ENCODE data around the gene HES5.
"Not testable (repeated sequence)": the region's sequence is repeated elsewhere in the genome, so short reads cannot be mapped to it uniquely, and the experiment has no call there.

Gene HES5, protein sequence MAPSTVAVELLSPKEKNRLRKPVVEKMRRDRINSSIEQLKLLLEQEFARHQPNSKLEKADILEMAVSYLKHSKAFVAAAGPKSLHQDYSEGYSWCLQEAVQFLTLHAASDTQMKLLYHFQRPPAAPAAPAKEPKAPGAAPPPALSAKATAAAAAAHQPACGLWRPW

DNA sequence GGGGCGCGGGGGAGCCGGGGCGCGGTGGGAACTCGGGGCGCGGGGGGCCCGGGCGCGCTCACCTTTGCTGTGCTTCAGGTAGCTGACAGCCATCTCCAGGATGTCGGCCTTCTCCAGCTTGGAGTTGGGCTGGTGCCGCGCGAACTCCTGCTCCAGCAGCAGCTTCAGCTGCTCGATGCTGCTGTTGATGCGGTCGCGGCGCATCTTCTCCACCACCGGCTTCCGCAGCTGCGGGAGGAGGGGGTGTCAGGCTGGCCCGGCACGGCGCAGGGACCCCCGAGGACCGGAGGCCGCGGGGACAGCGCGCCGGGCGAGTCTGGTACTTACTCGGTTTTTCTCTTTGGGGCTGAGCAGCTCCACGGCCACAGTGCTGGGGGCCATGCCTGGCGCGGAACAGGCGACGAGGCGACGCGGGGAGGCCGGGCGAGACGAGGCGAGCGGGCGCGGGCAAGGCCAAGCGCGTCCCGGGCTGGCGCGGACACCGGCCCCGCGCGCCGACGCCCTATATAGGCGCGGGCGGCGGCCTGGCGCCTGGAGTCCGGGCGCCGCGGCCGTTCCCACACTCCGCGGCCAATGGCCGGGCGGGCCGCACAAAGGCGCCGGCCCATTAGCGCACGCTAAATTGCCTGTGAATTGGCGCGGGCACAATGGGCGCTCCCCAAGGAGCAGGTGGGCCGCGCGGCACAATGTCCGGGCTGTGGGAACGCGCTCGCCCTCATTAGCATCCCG lies at the start of gene HES5:
Gene HES5 (minus strand): TSS at position 480 of the 729 bp plus-strand sequence. CDS start 99 bp downstream, at position 381.
- no peak for DNase-seq

DNA sequence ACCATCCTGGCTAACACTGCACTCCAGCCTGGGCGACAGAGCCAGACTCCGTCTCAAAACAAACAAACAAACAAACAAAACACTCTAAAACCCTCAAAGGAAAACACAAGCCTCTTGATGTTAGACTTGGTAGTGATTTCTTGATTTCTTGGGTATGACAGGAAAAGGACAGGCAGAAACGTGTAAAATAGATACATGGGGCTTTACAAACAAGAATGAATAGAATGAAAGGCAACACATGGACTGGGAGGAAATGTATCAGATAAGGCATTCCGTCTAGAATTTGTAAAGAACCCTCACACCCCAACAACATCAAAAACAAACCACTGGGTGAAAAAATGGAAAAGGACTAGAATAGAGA lies 48.7 kb upstream of the HES5 start:
- DNase-seq, result no peak

- DNase-seq, result not testable (repeated sequence)
Measured at GRCh38 chr1:2577565-2578075, 47.6 kb upstream of the HES5 start.

GRCh38 chr1:2575801-2576663 lies 46.0 kb upstream of the HES5 start:
- DNase-seq, result no peak

DNA sequence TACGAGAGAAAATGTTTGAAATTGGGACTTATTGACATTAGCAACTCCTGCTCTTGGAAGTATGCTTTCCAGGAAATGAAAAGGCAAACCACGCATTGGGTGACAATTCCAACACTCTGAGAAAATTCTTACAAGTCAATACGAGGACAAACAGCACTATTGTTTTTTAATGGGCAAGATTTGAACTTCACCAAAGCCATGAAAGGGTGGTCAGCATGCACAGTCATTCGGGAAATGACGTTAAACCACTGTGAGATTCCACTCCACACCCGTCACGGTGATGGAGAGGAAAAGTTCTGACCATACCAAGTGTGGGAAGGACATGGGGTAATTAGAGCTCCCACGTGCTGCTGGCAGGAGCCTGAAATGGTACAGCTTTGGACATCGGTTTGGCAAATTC lies 44.3 kb upstream of the HES5 start:
- DNase-seq, result no peak

DNA sequence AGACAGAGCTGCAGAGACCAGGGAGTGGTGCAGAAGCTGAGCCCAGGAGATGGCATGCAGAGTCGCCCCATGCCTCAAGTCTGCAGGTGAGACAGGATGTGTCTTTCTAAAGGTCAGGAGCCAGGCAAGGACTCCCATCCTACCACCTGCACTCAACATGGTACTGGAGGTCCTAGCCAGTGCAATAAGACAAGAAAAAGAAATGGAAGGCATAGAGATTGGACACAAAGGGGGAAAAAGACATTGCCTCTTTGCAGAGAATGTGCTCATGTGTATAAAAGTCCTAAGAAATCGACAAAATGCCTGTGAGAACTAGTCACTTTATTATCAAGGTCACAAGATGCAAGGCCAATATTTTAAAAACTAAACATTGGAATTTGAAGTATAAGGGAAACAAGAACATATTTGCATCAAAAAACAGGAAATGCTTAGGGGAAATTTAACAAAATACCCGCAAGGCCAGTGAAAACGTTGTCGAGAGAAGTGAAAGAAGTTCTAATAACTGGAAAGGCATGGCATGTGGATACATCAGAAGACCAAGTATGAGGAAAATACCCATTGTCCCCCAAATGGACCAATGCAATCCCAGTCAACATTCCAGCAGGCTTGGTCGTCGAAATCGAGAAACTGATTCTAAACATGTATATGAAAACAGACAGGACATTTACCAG lies 43.3 kb upstream of the HES5 start:
- DNase-seq, result no peak

- no peak for DNase-seq
Measured at GRCh38 chr1:2571348-2571747, 41.3 kb upstream of the HES5 start.

- DNase-seq, result no peak
Measured at GRCh38 chr1:2570332-2570731, 40.3 kb upstream of the HES5 start.

GRCh38 chr1:2569703-2570102 lies 39.6 kb upstream of the HES5 start:
- not testable (repeated sequence) for DNase-seq

- DNase-seq, result no peak
Measured at GRCh38 chr1:2569060-2569459, 39.0 kb upstream of the HES5 start.

DNA sequence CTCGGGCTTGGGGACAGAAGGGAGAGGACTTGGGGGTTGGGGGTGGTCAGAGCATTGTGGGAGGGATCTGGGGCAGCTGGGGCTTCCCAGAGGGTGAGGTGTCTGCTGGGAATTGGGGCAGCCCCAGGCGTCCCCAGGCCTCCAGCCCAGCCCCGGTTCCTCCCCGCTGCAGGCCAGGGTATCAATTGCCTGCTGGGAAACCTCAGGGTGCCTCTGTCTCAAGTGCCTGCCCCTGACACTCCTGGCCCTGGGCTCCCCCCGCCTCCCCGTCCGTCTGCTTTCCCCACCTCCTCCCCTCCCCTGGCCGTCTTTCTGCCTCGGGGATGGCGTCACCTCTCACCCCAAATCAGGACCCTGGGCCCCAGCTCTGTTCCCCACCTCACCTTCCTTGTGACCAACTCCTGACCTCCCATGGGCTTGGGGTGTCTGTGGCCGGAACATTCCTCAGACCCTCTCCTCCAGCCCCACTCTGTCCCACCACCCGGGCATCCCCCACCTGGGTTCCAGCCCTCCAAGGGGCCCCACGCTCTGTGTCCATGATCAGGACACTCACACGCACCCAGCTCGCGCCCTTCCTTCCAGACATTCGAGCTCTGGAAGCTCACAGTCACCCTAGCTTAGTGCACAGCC lies 38.2 kb upstream of the HES5 start:
- not testable (repeated sequence) for DNase-seq

DNA sequence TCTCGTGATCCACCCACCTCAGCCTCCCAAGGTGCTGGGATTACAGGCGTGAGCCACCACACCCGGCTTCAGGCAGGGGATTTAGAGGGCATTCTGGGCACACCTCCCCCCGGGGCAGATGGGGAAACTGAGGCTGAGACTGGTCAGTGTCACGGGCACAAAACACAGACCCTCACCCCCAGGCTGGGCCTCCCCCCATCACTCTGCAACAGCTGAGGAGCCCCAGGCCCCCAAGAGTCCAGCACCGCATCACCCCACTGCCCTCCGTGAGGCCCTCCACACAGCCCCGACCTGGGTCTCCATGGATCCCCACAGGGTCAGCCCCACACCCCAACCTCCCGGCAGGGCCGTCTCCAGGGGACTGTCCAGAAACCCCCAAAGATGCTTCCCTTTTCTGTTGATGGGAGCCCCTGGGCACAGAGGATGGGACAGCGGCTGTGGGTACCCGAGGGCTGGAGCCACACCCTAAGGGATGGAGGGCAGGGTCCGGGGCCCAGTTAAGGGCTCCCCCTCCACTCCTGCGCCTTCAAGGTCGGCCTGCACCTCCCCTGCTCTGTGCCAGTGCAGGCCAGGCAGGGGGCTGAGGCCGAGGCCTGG lies 37.1 kb upstream of the HES5 start:
- no peak for DNase-seq

- DNase-seq, result peak; percentile 15 to 46
Measured at GRCh38 chr1:2566101-2567045, 36.3 kb upstream of the HES5 start.

DNA sequence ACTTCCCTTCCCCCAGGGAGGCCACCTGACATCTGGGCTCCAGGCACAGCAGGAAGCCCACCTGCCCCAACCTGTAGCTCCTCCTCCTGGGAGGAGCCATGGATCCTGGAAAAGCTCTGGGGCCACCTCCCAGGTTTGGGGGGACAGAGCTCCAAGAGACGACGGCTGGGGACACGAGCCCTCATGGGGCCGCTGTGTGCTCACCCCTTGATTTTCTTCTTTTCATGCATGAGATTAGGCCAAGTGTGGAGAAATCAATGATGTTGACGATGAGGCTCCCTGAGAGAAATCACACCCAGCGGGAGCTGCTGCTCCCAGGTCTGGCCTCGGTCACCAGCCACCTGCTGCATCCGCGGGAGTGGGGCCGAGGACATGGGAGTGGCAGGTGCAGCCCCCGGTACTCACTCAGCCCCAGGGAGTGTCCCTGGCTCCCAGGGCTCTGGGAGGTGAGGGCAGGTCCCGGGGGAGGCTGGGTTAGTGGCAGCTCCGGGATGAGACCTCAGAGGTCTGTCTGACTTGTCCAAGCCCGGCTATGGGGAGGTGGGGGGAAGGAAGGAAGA lies 34.8 kb upstream of the HES5 start:
- DNase-seq, result no peak

DNA sequence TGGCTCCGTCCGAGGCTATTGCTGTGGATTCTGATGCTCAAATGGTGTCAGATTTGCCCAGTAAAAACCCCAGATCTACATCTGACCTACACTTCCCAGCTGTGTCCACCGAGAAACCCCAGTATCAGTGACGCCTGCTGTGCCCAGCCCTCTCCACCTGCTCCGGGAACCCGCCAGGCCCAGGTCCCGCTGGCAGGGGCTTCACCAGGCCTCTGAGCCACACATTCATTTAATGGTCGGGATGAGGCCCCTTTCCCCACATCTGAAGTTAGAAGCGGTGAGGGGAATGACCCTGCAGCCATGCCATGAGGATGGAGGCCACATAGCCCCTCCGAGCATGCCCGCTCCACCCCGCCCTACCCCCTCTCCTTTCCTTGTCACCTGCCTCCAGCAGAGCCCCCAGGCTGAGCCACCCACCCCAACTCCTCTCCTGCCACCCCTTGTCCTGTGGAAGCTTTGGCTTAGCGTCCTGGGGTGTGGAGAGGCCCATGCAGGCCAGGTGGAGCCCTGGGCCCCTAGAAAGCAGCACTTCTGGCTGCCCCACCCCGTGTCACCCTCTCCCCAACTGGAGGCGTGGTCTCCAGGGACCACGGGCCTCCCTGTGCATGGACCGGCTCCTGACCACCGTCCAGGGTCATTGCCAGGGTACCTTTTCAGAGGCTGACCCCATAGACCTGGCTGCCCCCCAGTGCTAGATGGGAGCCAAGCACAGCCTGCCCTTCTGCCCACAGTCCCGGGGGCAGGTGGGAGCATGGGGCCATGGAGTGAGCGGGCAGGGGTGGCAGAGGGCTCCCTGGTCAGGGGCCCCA lies 34.1 kb upstream of the HES5 start:
- no peak for DNase-seq

GRCh38 chr1:2563205-2563604 lies 33.1 kb upstream of the HES5 start:
- no peak for DNase-seq

- peak in 1 of 2 experiments; percentile 18 for DNase-seq
Measured at GRCh38 chr1:2561898-2562895, 32.1 kb upstream of the HES5 start.

DNA sequence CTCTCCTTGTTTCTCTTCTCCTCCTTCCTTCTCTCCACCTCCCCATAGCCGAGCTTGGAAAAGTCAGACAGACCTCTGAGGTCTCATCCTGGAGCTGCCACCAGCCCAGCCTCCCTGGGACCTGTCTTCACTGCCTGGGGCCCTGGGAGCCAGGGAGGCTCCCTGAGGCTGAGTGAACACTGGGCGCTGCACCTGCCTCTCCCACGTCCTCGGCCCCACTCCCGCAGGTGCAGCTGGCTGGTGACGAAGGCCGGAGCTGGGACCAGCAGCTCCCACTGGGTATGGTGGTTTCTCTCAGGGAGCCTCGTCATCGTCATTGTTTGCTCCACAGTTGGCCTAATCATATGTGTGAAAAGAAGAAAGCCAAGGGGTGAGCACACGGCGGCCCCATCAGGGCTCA lies 31.4 kb upstream of the HES5 start:
- no peak for DNase-seq
